ENCODE results near the gene GPM6B.

GRCh38 chrX:13750204-13750603 is 66.7 kb downstream of the GPM6B start:
- no peak for TF ChIP-seq NFRKB (IDR thresholded peaks at IDR 0.05)
- TF ChIP-seq BHLHE40 (IDR thresholded peaks at IDR 0.05; ENCODE audit: borderline replicate concordance) = no peak
- TF ChIP-seq SP1 (IDR thresholded peaks at IDR 0.05) = no peak
- TF ChIP-seq TARDBP (IDR thresholded peaks at IDR 0.05) = no peak
- TF ChIP-seq HDGF (IDR thresholded peaks at IDR 0.05; ENCODE audit: borderline replicate concordance) = no peak
- no peak for TF ChIP-seq FOXA1 (IDR thresholded peaks at IDR 0.05)
- no peak for TF ChIP-seq ELF4 (IDR thresholded peaks at IDR 0.05)
- no peak for TF ChIP-seq FOXK2 (IDR thresholded peaks at IDR 0.05)
- TF ChIP-seq ZNF384 (IDR thresholded peaks at IDR 0.05) = no peak
- TF ChIP-seq SUZ12 (IDR thresholded peaks at IDR 0.05) = no peak
- no peak for TF ChIP-seq L3MBTL2 (conservative IDR thresholded peaks at IDR 0.05)
- no peak for TF ChIP-seq ARNT (IDR thresholded peaks at IDR 0.05)
- no peak for TF ChIP-seq FOXM1 (IDR thresholded peaks at IDR 0.05; ENCODE audit: borderline replicate concordance)
- TF ChIP-seq PKNOX1 (IDR thresholded peaks at IDR 0.05) = no peak
